HepG2 (cell line): Measurements from ENCODE around the gene RTP2. TPM values are rescaled to one million over a fixed set of nuclear protein-coding genes. Genes with fewer than 3 reads are reported as not detected.

Experiments used
- ATAC-seq: fragments of 200-7000 bp; cut with Tn5 transposase; 3 replicates; pipeline ENCODE4 v1.9.1; 2020; ENCODE audit warnings: mild to moderate bottlenecking, moderate library complexity
- BruUV-seq: library from RNA; stranded (reverse); fragments of 400-500 nt; replicated peaks from 2 replicates; lab custom pipeline; 2021; lab: Mats Ljungman, UMichigan
- CTCF ChIA-PET: fragments of 300-600 bp; formaldehyde crosslinking; extraction: SDS; loops from one replicate; lab custom pipeline; 2021; ENCODE audit warnings: low total read pairs, inconsistent platforms, low intra/inter-chr PET ratio; lab: Yijun Ruan, JAX
- POLR2A ChIA-PET: fragments of 350-600 bp; sonication (Branson Sonifier 250); formaldehyde crosslinking; loops from one replicate; lab custom pipeline; 2020; ENCODE audit warnings: antibody characterized with exemption, inconsistent platforms; lab: Yijun Ruan, JAX
- DNase-seq: peaks from one replicate; pipeline ENCODE4 v3.0.0-alpha.2; 2015; ENCODE audit warnings: low spot score
- FAIRE-seq: peaks from 3 replicates; lab custom pipeline; 2011; peaks lifted over from hg19 to GRCh38; lab: Jason Lieb, UNC
- H2AFZ ChIP-seq: one replicate; pipeline ENCODE4 v1.6.1; 2011; ENCODE audit warnings: low read length, inconsistent platforms
- H3K27ac ChIP-seq: fragments of 300-600 bp; 3 replicates; pipeline ENCODE4 v1.8.0; 2011; ENCODE audit warnings: mixed run types, mild to moderate bottlenecking, mixed read lengths, low read length, inconsistent platforms; ENCODE audit not compliant: insufficient read depth; ENCODE audit errors: extremely low read length
- H3K27me3 ChIP-seq, 2 experiments: fragments of 200-600 bp in 1 of 2; 2 replicates in 1 of 2; 3 replicates in 1 of 2; pipeline versions ENCODE4 v1.6.0 to v1.8.0; 2011; ENCODE audit warnings: low read length in 2 of 2, mild to moderate bottlenecking in 2 of 2, moderate library complexity in 2 of 2, inconsistent platforms in 1 of 2; ENCODE audit not compliant: insufficient read depth in 2 of 2, control insufficient read depth in 1 of 2
- H3K36me3 ChIP-seq, 2 experiments: fragments of 200-600 bp in 1 of 2; replicated peaks in 1 of 2; 2 replicates in 1 of 2; 3 replicates in 1 of 2; pipeline versions ENCODE4 v1.5.1 to v1.8.0; 2011; ENCODE audit warnings: low read length in 2 of 2, inconsistent platforms in 1 of 2; ENCODE audit not compliant: insufficient read depth in 2 of 2, control insufficient read depth in 1 of 2
- H3K4me1 ChIP-seq: 2 replicates; pipeline ENCODE4 v1.5.1; 2012; ENCODE audit warnings: low read length, inconsistent platforms; ENCODE audit not compliant: insufficient read depth
- H3K4me2 ChIP-seq: 2 replicates; pipeline ENCODE4 v1.6.0; 2011; ENCODE audit warnings: low read depth, low read length, inconsistent platforms
- H3K4me3 ChIP-seq, 3 experiments: fragments of 200-600 bp in 1 of 3; sonication (generic), shearing (Covaris generic) in 1 of 3; replicated peaks in 1 of 3; 2 replicates each; pipeline ENCODE4 v1.5.1; 2011 to 2016; ENCODE audit warnings: low read length in 3 of 3, inconsistent platforms in 2 of 3, low read depth in 2 of 3, mild to moderate bottlenecking in 2 of 3, control low read depth in 1 of 3, mixed read lengths in 1 of 3; ENCODE audit not compliant: insufficient read depth in 1 of 3
- H3K79me2 ChIP-seq: one replicate; pipeline ENCODE4 v1.6.1; 2011; ENCODE audit warnings: low read length, inconsistent platforms; ENCODE audit not compliant: insufficient read depth
- H3K9ac ChIP-seq: 2 replicates; pipeline ENCODE4 v1.6.0; 2011; ENCODE audit warnings: mild to moderate bottlenecking, low read depth, low read length, inconsistent platforms; ENCODE audit not compliant: insufficient read depth
- H3K9me3 ChIP-seq: 2 replicates; pipeline ENCODE4 v1.5.1; 2012; ENCODE audit warnings: mild to moderate bottlenecking, low read length
- H4K20me1 ChIP-seq: 2 replicates; pipeline ENCODE4 v1.6.0; 2011; ENCODE audit warnings: inconsistent platforms, mild to moderate bottlenecking, low read length, moderate library complexity; ENCODE audit not compliant: insufficient read depth
- CBFB ChIP-seq: sonication (generic); formaldehyde crosslinking; IDR thresholded peaks from 2 replicates; pipeline ENCODE4 v1.4.0; 2020; ENCODE audit warnings: missing genetic modification reagents
- FOXJ3 ChIP-seq: sonication (generic); formaldehyde crosslinking; IDR thresholded peaks from 2 replicates; pipeline ENCODE4 v1.4.0; 2020; ENCODE audit warnings: missing genetic modification reagents, mild to moderate bottlenecking, borderline replicate concordance
- FOXM1 ChIP-seq: sonication (generic); formaldehyde crosslinking; IDR thresholded peaks from 2 replicates; pipeline ENCODE4 v1.5.0; 2020; ENCODE audit warnings: missing genetic modification reagents
- GATAD1 ChIP-seq: IDR thresholded peaks from 2 replicates; pipeline ENCODE4 v1.6.1; 2016; ENCODE audit warnings: missing genetic modification reagents, missing compliant biosample characterization
- HOXA7 ChIP-seq: sonication (generic); formaldehyde crosslinking; IDR thresholded peaks from 2 replicates; pipeline ENCODE4 v1.8.1; 2022; ENCODE audit warnings: mild to moderate bottlenecking, missing genetic modification reagents, moderate library complexity
- KDM3A ChIP-seq: IDR thresholded peaks from 2 replicates; pipeline ENCODE4 v1.6.1; 2018; ENCODE audit warnings: low read depth, missing compliant biosample characterization
- MAFK ChIP-seq, 2 experiments: IDR thresholded peaks in 1 of 2; conservative IDR thresholded peaks in 1 of 2; 2 replicates each; pipeline ENCODE4 v1.6.1; 2011; ENCODE audit warnings: improper control_type of control experiment in 2 of 2, low read length in 2 of 2
- NR2F1 ChIP-seq, 2 experiments: fragments of 450-650 bp in 1 of 2; formaldehyde crosslinking in 1 of 2; IDR thresholded peaks; 2 replicates each; pipeline versions ENCODE4 v1.5.0 to v1.6.1; 2016 to 2020; ENCODE audit warnings: mild to moderate bottlenecking in 1 of 2, missing compliant biosample characterization in 1 of 2, missing genetic modification reagents in 1 of 2, moderate library complexity in 1 of 2
- PHB2 ChIP-seq: fragments of 450-650 bp; IDR thresholded peaks from 2 replicates; pipeline ENCODE4 v1.6.1; 2018; ENCODE audit not compliant: partially characterized antibody
- SALL1 ChIP-seq: sonication (generic); formaldehyde crosslinking; IDR thresholded peaks from 2 replicates; pipeline ENCODE4 v1.8.0; 2022; ENCODE audit warnings: mild to moderate bottlenecking, missing genetic modification reagents
- SNAPC2 ChIP-seq: sonication (generic); formaldehyde crosslinking; IDR thresholded peaks from 2 replicates; pipeline ENCODE4 v1.8.1; 2022; ENCODE audit warnings: mild to moderate bottlenecking, missing genetic modification reagents
- SSRP1 ChIP-seq: IDR thresholded peaks from 2 replicates; pipeline ENCODE4 v1.6.1; 2016; ENCODE audit warnings: control low read depth
- SUZ12 ChIP-seq: fragments of 150-350 bp; IDR thresholded peaks from 2 replicates; pipeline ENCODE4 v1.6.1; 2014; ENCODE audit warnings: low read depth, low read length
- TARDBP ChIP-seq: sonication (generic); formaldehyde crosslinking; IDR thresholded peaks from 2 replicates; pipeline ENCODE4 v1.8.0; 2022; ENCODE audit warnings: mild to moderate bottlenecking, missing genetic modification reagents
- ZNF143 ChIP-seq: sonication (generic); formaldehyde crosslinking; IDR thresholded peaks from 2 replicates; pipeline ENCODE4 v1.4.0; 2020; ENCODE audit warnings: missing genetic modification reagents
- ZNF737 ChIP-seq: sonication (generic); formaldehyde crosslinking; IDR thresholded peaks from 2 replicates; pipeline ENCODE4 v1.5.0; 2020; ENCODE audit warnings: missing genetic modification reagents, mild to moderate bottlenecking, borderline replicate concordance
- WGBS: methylation state at CpG from one replicate; pipeline ENCODE4 v1.1.6; 2017; ENCODE audit warnings: low lambda C conversion rate; 5-methylcytosine and 5-hydroxymethylcytosine counted together
- in situ Hi-C: cut with HindIII; loops from 2 replicates; pipeline ENCODE4 v1.10.0; 2017; ENCODE audit warnings: low pct_unique_long_range_greater_than_20kb; ENCODE audit not compliant: extremely low pct_ligation_motif_present
- intact Hi-C: fragments of 100-400 bp; cut with micrococcal nuclease; formaldehyde crosslinking; loops from one replicate; pipeline ENCODE4 v1.10.0; 2022; ENCODE audit not compliant: unreplicated experiment
- polyA plus RNA-seq, 8 experiments: library from polyadenylated mRNA; depleted of rRNA in 3 of 8; stranded (reverse) in 7 of 8; unstranded in 1 of 8; fragments of >200 nt; fragmentation: Illumina TruSeq in 4 of 8; extraction: Trizol in 4 of 8; gene quantifications; 2 replicates each; pipeline versions ENCODE4 v1.2.1 to v1.2.3, GENCODE V29; 2011 to 2016; ENCODE audit warnings: low read depth in 4 of 8, missing spikeins in 1 of 8, mixed read lengths in 1 of 8; ENCODE audit not compliant: insufficient read depth in 1 of 8
- total RNA-seq, 5 experiments: library from RNA; depleted of rRNA; stranded (reverse); fragments of >200 nt; fragmentation: Illumina TruSeq; extraction: Trizol; gene quantifications; 2 replicates each; pipeline ENCODE4 v1.2.3, GENCODE V29; 2016; ENCODE audit warnings: low read depth in 1 of 5
- TF ChIP-seq, protein P1 (sequence below): sonication (generic); formaldehyde crosslinking; IDR thresholded peaks from 2 replicates; pipeline ENCODE4 v1.5.0; 2020; ENCODE audit warnings: missing genetic modification reagents
- TF ChIP-seq, protein P2 (sequence below): sonication (generic); formaldehyde crosslinking; IDR thresholded peaks from 2 replicates; pipeline ENCODE4 v1.8.1; 2023; ENCODE audit warnings: mild to moderate bottlenecking, missing genetic modification reagents, borderline replicate concordance
- TF ChIP-seq, protein P3 (sequence below): sonication (generic); formaldehyde crosslinking; IDR thresholded peaks from 2 replicates; pipeline ENCODE4 v1.5.0; 2020; ENCODE audit warnings: mild to moderate bottlenecking, missing genetic modification reagents, moderate library complexity

Gene RTP2
- total and polyA plus RNA-seq, 2 of the 13 experiments (the other 11 are each of a cell fraction or from before 2014, with no cell fraction given), result not detected

DNA sequence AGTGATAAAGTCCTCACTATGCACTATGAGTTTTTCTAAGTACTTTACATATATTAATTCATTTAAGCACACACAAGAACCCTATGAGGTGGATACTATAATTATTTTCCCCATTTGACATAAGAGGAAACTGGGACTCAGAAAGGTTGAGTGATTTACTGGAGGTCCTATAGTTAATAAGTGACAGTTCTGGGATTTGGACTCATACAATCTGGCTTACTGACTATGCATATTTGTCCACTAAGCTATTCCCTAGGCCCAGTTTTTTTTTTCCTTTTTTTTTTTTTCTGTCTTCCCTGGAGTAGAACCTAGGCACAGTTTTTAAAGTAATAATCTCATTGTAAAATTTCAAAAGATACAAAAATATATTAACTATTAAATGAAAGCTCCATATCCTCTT is 6.3 kb upstream of the RTP2 start:
- H3K36me3 ChIP-seq, result no peaks in the 10 kb centered on the region
- CTCF ChIA-PET, result no interaction called here
- no peaks in the 10 kb centered on the region for H4K20me1 ChIP-seq
- no peak overlapping the region for H3K27ac ChIP-seq
- no peak overlapping the region for H3K4me3 ChIP-seq
- POLR2A ChIA-PET, result no interaction called here
- no peaks in the 10 kb centered on the region for H3K9me3 ChIP-seq
- H2AFZ ChIP-seq, result no peak overlapping the region
- H3K9ac ChIP-seq, result no peak overlapping the region
- DNase-seq, result no peak
- H3K4me2 ChIP-seq, result no peak overlapping the region
- TF ChIP-seq MAFK (conservative IDR thresholded peaks at IDR 0.05 in 1 of 2, IDR thresholded peaks at IDR 0.05 in 1 of 2; ENCODE audit: low read length in 2 of 2), result 0 out of 4 replicates have a peak, but pooled peaks of 1 of the 2 experiments have one; percentile 5
- TF ChIP-seq SALL1 (CRISPR knock-in tag), result no peak
- BruUV-seq, result no TSS peak
- H3K27me3 ChIP-seq, result peaks cover 0 to 6% of the 10 kb centered on the region in 2 experiments; a peak in 1 of 5 replicates
- intact Hi-C loops, result no loop called here
- ATAC-seq, result no peak
- H3K4me1 ChIP-seq, result 0 out of 2 replicates have a peak, but pooled peaks cover 7% of the 10 kb centered on the region
- no peaks in the 10 kb centered on the region for H3K79me2 ChIP-seq
- in situ Hi-C loops, result no loop called here
- no peak for FAIRE-seq

DNA sequence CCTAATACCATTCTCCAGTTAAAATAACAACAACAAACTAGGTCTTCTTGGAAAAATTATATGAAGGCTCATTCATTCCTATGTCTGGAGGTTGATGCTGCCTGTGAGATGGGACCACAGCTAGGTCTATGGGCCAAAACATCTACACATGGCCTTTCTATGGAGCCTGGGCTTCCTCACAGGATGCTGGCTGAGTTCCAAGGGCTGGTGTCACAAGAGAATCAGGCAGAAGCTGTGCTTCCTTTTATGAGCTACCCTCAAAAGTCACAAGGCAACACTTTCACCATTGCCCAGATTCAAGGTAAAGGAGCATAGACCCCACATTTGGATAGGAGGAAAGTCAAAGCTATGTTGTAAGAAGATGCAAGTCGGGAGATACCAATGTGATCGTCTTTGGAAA is 4.6 kb upstream of the RTP2 start:
- Histone ChIP-seq H3K9ac (no peak overlapping the region), H3K27ac (no peak overlapping the region), H3K9me3 (no peaks in the 10 kb centered on the region), H4K20me1 (no peaks in the 10 kb centered on the region), H3K4me1 (no peaks in the 10 kb centered on the region), H3K4me3 (no peak overlapping the region), H3K27me3 (peaks cover 0 to 6% of the 10 kb centered on the region in 2 experiments; a peak in 1 of 5 replicates), H2AFZ (no peak overlapping the region), H3K4me2 (no peak overlapping the region), H3K36me3 (no peaks in the 10 kb centered on the region), H3K79me2 (no peaks in the 10 kb centered on the region)
- in situ Hi-C loops (no loop called here), intact Hi-C loops (no loop called here)
- no TSS peak for BruUV-seq
- POLR2A ChIA-PET, result no interaction called here
- ATAC-seq, result no peak
- no peak for DNase-seq
- no peak for FAIRE-seq
- WGBS, result 62% methylated on average over 2 of the region's 2 CpGs
- CTCF ChIA-PET, result no interaction called here
- TF ChIP-seq, protein P1, sequence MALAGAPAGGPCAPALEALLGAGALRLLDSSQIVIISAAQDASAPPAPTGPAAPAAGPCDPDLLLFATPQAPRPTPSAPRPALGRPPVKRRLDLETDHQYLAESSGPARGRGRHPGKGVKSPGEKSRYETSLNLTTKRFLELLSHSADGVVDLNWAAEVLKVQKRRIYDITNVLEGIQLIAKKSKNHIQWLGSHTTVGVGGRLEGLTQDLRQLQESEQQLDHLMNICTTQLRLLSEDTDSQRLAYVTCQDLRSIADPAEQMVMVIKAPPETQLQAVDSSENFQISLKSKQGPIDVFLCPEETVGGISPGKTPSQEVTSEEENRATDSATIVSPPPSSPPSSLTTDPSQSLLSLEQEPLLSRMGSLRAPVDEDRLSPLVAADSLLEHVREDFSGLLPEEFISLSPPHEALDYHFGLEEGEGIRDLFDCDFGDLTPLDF, result no peak
- TF ChIP-seq SUZ12 (no peak), NR2F1 (CRISPR knock-in tag; IDR thresholded peaks at IDR 0.05) (no peak), SNAPC2 (CRISPR knock-in tag) (no peak), FOXM1 (CRISPR knock-in tag) (no peak), KDM3A (CRISPR knock-in tag) (no peak), ZNF143 (CRISPR knock-in tag) (no peak), TARDBP (no peak), FOXJ3 (CRISPR knock-in tag) (no peak), CBFB (no peak), SSRP1 (CRISPR knock-in tag) (no peak), PHB2 (no peak), HOXA7 (CRISPR knock-in tag) (no peak), GATAD1 (CRISPR knock-in tag) (no peak), ZNF737 (CRISPR knock-in tag) (no peak)
- TF ChIP-seq, protein P2, sequence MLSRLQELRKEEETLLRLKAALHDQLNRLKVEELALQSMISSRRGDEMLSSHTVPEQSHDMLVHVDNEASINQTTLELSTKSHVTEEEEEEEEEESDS, result no peak
- TF ChIP-seq, protein P3, sequence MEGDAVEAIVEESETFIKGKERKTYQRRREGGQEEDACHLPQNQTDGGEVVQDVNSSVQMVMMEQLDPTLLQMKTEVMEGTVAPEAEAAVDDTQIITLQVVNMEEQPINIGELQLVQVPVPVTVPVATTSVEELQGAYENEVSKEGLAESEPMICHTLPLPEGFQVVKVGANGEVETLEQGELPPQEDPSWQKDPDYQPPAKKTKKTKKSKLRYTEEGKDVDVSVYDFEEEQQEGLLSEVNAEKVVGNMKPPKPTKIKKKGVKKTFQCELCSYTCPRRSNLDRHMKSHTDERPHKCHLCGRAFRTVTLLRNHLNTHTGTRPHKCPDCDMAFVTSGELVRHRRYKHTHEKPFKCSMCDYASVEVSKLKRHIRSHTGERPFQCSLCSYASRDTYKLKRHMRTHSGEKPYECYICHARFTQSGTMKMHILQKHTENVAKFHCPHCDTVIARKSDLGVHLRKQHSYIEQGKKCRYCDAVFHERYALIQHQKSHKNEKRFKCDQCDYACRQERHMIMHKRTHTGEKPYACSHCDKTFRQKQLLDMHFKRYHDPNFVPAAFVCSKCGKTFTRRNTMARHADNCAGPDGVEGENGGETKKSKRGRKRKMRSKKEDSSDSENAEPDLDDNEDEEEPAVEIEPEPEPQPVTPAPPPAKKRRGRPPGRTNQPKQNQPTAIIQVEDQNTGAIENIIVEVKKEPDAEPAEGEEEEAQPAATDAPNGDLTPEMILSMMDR (CRISPR knock-in tag), result no peak
